Measurements from ENCODE around the gene TMEM86B. TPM values are rescaled to one million over a fixed set of nuclear protein-coding genes. Genes with fewer than 3 reads are reported as not detected.

The TMEM86B gene
- total RNA-seq, 4 donors from 2014 or later, result 1.8 to 7.9 (median 2.4) TPM; not detected in 1

- Histone ChIP-seq H3K36me3 (no peaks in the 10 kb centered on the region), H3K4me3 (peak overlapping the region; percentile 73 to 79), H3K4me1 (peaks cover 5 to 10% of the 10 kb centered on the region in 2 donors), H3K27ac (peak overlapping the region; percentile 72 to 92), H3K9me3 (no peaks in the 10 kb centered on the region), H3K27me3 (no peaks in the 10 kb centered on the region)
- DNase-seq, result peak in 1 of 2 donors; percentile 25
- no peak for TF ChIP-seq CTCF (IDR thresholded peaks at IDR 0.05)
- no peak for TF ChIP-seq POLR2A (IDR thresholded peaks at IDR 0.05)
- intact Hi-C loops (cut with DNase I; ENCODE audit: low total_unique reads), result no loop called here
Measured at GRCh38 chr19:55257461-55258420, 29.2 kb upstream of the TMEM86B start.

DNA sequence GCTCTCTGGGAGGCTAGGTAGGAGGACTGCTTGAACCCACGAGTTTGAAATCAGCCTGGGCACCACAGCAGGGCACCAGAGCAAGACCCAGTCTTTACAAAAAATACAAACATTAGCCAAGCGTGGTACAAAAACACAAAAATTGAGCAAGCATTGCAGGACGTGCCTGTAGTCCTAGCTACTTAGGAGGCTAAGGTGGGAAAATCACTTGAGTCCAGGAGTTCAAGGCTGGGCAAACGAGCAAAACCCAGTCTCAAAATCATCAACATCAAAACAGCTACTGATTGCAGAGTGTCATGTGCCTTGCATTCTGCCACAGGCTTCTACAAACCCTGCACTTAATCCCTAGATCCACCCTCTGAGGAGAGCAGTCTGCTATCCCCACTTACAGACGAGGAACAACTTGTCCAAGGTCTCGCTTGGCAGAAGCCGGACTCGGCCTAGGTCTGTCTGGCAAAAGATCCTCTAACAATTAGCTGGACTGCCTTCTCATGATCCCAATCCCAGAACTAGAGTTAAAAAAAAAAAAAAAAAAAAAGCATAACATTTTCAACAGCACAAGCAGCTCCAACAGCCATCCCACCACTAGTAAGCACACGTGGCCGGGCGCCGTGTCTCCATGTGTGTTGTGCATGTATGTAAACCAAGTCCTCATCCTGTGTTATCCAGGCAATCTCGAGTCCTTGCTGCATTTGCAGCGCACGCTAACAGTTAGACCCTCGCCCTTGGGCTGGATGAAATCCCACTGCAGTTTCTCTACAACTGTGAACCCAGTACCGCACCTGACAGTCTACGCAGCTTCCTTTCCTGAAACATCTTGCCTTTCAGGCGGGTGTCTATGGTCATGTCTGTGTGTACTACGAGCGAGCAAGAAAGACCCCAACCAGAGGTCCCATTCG lies 28.2 kb upstream of the TMEM86B start:
- DNase-seq, result no peak
- no peaks in the 10 kb centered on the region for H3K36me3 ChIP-seq
- peak overlapping the region; percentile 73 to 79 for H3K4me3 ChIP-seq
- TF ChIP-seq POLR2A (IDR thresholded peaks at IDR 0.05) (no peak), CTCF (IDR thresholded peaks at IDR 0.05) (no peak)
- H3K27me3 ChIP-seq, result no peaks in the 10 kb centered on the region
- H3K27ac ChIP-seq, result no peak overlapping the region
- no peaks in the 10 kb centered on the region for H3K9me3 ChIP-seq
- intact Hi-C loops (cut with DNase I; ENCODE audit: low total_unique reads), result no loop called here
- peaks cover 5 to 10% of the 10 kb centered on the region in 2 donors for H3K4me1 ChIP-seq

- Histone ChIP-seq H3K27ac (no peak overlapping the region), H3K4me1 (peaks cover 5 to 10% of the 10 kb centered on the region in 2 donors), H3K9me3 (no peaks in the 10 kb centered on the region), H3K27me3 (no peaks in the 10 kb centered on the region), H3K36me3 (no peaks in the 10 kb centered on the region), H3K4me3 (no peak overlapping the region)
- DNase-seq, result no peak
- intact Hi-C loops (cut with DNase I; ENCODE audit: low total_unique reads), result no loop called here
- no peak for TF ChIP-seq POLR2A (IDR thresholded peaks at IDR 0.05)
- no peak for TF ChIP-seq CTCF (IDR thresholded peaks at IDR 0.05)
Measured at GRCh38 chr19:55255618-55256423, 27.3 kb upstream of the TMEM86B start.

DNA sequence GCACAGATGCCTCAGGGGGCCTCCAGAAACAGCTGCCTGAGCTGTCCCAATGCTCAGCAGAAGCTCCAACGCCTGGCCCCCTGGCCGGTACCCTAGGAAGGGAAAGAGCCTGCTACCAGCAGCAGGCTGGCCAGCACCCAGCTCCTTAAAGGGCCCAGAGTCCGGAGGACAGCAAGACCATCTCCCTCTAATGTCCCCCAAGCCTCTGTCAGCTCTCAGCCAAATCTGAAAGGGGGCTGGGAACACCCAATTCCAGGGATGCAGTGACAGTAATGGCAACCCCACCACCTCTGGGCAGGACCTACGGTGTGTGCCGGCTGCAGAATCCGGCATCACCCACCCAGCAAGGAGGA lies 26.0 kb upstream of the TMEM86B start:
- no peak for DNase-seq
- no peaks in the 10 kb centered on the region for H3K9me3 ChIP-seq
- no peaks in the 10 kb centered on the region for H3K36me3 ChIP-seq
- peaks cover under 1 to 6% of the 10 kb centered on the region in 2 donors for H3K4me1 ChIP-seq
- H3K27ac ChIP-seq, result peak overlapping the region in 1 of 2 donors; percentile 9
- intact Hi-C loops (cut with DNase I; ENCODE audit: low total_unique reads), result no loop called here
- H3K27me3 ChIP-seq, result no peaks in the 10 kb centered on the region
- H3K4me3 ChIP-seq, result no peak overlapping the region
- TF ChIP-seq CTCF (IDR thresholded peaks at IDR 0.05) (no peak), POLR2A (IDR thresholded peaks at IDR 0.05) (no peak)

Data from uterus (tissue), 4 donors.